ENCODE data around the gene RELB.

- TF ChIP-seq CTCF (conservative IDR thresholded peaks at IDR 0.05; ENCODE audit: low read depth, low read length) = no peak
- TF ChIP-seq EZH2phosphoT487 (IDR thresholded peaks at IDR 0.05; ENCODE audit: borderline replicate concordance, low read length) = no peak
Observed at GRCh38 chr19:44985445-44985844, 15.8 kb upstream of the RELB start.
